ENCODE results near the gene SS18L1.

SS18L1 gene

DNA sequence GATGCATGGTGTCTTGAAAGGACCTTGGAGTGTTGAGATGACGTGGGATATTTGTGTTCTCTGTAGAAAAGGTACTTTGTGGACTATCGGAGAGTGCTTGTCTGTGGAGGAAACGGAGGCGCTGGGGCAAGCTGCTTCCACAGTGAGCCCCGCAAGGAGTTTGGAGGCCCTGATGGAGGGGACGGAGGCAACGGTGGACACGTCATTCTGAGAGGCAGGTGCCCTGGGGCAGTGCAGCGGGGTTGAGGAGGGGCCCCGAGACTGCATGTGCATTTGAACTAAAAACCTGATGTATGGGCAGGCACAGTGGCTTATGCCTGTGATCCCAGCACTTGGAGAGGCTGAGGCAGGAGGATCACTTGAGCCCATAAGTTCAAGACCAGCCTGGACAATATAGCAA is 52.2 kb downstream of the SS18L1 start:
- no peak for DNase-seq (ENCODE audit: low read depth)

DNA sequence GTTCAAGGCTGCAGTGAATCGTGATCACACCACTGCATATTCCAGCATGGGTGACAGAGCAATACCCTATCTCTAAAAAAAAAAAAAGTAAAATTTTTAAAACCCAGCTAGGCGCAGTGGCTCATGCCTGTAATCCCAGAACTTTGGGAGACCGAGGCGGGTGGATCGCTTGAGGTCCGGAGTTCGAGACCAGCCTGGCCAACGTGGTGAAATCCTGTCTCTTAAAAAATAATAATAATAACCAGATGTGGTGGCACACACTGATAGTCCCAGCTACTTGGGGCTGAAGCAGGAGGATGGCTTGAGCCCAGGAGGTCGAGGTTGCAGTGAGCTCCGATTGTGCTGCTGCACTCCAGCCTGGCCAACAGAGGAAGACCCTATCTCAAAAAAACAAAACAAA is 52.7 kb downstream of the SS18L1 start:
- DNase-seq (ENCODE audit: low read depth): no peak

DNA sequence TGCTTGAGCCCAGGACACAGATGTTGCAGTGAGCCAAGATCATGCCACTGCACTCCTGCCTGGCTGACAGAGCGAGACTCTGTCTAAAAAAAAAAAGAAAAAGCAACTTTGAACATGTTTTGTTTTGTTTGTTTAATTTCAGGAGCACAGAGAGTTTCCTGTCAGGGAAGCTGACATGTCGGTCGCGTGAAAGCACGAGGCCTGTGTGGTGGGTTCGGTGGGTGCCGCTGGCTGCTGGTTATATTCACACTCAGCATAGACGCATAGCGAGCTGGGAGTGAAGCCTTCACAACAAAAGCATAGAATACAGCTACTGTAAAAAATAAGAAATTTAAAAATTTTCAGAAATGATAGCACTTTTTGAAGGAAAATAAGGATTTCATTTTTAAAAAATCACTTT is 53.7 kb downstream of the SS18L1 start:
- DNase-seq (ENCODE audit: low read depth): no peak

DNA sequence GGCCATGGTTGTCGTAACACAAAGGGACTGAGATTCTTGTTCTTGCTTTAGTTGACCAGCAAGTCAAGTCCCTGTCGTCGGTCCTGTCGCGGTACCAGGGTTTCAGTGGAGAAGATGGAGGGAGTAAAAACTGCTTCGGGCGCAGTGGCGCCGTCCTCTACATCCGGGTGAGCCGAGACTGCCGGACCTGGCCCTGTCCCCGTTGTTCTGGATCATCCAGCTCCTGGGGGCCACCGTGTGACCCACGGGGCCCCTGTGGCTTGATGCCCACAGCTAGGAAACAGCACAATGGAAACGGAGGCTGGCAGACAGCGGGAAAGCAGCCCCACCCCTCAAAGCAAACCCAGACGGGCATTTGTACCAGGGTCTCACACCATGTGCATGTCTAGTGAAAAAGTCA is 54.2 kb downstream of the SS18L1 start:
- DNase-seq (ENCODE audit: low read depth): no peak

DNA sequence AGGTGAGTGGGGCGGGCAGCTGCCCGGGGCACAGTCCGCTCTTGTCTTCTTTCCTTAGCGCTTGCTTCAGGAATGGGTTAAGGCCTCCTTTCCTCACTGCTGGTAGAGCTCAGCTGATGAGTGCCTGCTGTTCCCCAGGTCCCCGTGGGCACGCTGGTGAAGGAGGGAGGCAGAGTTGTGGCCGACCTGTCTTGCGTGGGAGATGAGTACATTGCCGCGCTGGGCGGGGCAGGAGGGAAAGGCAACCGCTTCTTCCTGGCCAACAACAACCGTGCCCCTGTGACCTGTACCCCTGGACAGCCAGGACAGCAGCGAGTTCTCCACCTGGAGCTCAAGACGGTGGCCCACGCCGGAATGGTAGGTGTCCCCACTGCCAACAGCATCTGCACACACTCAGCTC is 54.9 kb downstream of the SS18L1 start:
- DNase-seq (ENCODE audit: low read depth): no peak

DNA sequence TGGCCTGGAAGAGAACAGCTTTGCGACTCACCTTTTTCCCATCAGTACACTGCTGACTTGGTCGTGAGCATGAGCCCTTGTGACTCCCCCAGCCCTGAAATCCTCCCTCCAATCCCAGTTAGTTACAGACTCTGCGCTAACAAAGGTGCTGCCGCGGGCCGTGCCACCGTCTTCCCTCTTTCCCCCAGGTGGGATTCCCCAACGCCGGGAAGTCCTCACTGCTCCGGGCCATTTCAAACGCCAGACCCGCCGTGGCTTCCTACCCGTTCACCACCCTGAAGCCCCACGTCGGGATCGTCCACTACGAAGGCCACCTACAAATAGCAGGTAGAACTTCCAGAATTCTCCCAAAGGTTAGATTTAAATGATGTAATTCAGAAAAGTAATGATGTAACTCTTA is 55.4 kb downstream of the SS18L1 start:
- no peak for DNase-seq (ENCODE audit: low read depth)

DNA sequence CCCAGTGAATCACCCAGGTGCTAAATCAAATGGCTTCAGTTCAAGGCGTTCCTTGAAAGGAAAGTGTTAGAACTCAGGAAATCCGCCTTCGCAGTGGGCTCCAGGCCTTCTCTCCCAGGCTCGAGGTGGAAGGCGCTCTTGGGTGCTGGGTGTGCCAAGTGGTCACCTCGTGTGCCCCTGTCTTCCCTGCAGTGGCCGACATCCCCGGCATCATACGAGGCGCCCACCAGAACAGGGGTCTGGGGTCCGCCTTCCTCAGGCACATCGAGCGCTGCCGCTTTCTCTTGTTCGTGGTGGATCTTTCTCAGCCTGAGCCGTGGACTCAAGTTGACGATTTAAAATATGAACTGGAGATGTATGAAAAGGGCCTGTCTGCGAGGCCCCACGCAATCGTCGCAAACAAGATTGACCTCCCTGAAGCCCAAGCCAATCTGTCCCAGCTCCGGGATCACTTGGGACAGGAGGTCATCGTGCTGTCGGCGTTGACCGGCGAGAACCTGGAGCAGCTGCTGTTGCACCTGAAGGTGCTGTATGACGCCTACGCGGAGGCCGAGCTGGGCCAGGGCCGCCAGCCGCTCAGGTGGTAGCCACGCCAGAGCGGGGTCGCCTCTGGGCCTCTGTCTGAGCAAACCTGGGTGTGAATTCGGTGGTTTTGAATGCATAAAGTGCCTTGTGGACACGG is 57.1 kb downstream of the SS18L1 start:
- no peak for DNase-seq (ENCODE audit: low read depth)

DNA sequence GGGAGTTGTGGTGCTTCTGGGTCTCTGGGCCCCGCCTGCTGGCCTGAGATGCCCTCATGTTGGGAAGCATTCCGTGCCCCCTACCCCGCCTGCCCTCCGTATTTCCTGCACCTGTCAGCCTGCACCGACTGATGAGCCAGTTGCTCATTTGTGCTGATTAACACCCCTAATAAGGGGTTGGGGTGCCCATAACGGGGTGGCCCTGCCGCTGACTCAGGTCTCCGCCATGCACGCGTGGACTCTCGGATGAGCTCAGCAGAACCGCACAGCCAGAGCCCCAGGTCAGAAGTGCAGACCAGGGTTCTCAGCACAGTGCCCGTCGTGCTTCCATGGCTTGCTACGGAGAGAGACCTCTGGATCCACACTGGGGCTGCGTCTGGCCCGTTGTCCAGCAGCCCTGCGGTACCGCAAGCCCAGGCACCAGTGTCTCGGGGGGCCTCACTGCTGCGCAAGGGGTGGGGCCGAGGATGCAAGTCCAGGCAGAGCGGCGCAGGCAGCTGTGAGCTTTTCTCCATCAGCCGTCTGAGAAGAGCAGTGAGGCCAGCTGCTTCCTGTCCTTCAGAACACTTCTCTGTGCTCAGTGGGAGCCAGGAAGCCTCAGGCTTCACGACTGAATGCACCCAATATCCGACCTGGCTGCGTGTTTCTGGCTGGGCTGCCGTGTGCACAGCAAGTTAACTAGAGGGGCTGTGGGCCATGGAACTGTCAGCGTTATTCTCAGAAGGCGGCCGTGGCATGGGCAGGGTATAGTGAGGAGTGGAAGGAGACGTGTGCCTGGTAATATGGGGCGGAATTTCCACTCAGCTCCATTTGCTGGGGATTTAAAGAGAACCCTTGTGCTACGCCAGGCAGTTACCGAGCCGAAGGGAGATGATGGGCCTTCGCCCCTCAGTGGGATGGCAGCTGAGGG is 57.9 kb downstream of the SS18L1 start:
- DNase-seq (ENCODE audit: low read depth): no peak

DNA sequence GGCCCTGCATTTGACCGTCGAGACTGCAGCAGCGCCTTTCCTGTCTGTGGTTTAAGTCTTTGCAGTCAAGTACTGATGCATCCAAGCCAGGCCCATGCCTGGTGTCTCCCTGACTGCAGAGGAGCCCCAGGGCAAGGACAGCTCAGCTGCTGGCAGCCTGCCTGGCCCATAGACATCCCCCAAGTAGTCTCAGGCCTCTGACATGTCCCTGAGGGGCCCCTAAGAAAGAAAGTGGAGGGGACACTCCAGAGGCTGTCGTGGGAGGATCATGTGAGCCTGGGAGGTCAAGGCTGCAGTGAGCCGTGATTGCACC is 58.5 kb downstream of the SS18L1 start:
- DNase-seq (ENCODE audit: low read depth): no peak

DNA sequence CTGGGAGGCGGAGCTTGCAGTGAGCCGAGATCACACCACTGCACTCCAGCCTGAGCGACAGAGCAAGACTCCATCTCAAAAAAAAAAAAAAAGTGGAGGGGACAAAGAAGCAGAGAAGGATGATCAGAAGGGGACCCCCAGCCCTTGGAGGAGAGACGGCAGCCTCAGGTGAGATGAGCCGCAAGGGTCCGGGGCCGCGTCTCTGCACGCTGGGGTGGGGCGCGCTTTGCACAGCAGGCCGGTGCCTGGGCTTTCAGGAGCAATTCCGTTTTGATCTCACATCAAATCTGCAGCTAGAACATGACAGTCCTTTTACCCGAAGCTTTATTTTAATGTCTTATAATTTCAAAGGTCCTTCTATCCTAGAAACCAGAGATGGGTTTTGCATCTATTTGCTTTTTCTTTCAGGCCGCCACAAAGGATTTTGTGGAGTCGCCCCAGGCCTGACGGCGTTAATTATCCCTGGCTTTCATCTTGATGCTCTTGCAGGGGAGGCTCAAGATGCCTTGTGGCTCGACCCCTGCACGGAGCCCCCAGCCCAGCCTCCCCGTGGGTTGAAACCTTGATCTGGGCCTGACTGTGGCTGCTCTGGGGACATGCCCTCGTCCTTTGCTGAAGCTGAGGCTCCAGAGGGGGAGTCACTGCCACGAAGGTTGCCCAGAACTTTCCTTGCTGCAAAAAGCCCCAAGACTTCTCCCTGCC is 59.3 kb downstream of the SS18L1 start:
- DNase-seq (ENCODE audit: low read depth): no peak

DNA sequence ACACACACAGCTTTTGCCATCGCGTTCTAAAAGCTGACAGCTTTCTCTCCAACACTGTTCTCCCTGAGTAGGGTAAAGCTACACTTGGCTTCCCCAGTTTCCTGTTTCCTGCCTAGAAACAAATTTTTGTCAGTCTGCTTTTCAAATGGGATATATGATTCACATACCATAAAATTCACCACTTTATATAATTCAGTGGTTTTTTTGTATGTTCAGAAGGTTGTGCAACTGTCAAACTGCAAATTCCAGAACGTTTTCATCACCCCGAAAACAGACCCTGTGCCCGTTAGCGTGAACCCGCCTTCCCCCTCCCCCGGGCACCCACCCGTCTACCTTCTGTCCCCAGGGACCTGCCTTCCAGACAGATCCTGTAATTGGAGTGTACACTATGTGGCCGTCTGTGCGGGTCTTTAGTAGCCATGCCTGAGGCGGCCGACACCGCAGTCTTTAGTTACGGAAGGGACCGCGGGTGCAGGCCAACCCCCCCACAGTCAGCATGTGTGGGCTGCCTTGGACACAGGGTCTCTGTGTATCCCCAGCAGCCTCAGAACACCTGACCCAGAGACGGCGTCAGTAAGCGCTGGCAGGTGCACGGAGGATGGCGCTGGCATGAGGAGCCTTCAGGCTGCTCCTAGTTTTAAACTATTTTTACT is 59.9 kb downstream of the SS18L1 start:
- no peak for DNase-seq (ENCODE audit: low read depth)

DNA sequence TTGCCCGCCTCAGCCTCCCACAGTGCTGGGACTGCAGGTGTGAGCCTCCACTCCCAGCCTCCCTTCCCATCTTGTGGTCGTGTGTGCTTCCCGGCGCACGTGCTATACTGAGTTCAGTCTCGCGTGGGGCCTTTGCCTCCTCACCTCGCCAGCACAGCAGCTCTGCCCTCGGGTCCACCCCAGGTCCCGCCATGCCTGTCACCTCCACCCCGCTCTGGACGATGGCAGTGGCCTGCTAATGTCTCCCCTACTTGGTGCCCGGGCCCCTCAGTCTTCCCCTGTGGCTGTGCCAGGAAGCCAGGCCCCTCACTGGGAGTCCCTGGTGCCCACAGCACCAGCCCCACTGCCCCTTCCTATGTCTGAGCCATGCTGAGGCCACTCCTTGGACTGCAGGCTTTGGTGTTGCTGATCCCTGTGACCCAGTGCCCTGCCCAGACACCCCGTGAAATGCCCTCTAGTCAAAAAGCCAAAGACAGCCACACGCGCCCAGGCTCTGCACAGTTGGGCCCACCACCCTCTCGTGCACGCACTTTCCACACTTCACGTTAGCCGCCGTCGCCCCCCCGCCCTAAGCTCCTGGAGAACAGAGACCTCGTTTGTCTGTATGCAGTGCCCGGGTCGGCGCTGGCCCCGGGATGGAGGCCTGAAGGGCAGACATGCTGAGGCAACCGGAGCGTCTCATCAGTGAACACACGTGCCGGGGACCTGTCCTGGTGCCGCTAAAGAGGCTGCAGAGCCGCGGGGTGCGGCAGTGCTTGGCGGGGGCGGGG is 62.2 kb downstream of the SS18L1 start:
- no peak for DNase-seq (ENCODE audit: low read depth)

DNA sequence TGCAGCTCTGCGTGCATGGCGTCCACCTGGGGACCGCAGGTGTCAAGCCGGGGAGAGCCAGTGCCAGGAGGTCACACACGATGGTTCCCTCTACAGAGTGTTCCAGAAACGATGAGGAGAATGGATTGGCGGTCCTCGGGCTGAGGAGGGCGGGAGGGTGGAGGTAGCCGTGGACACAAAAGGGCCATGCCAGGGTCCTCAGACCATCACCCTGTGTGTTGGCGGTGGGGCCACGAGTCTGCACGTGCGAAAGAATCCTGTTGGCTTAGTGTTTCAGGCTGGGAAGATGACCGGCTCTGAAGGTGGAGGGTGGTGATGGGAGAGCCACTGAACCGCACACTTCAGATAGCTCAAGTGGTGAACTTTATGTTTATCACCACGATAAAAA is 62.8 kb downstream of the SS18L1 start:
- DNase-seq (ENCODE audit: low read depth): no peak

DNA sequence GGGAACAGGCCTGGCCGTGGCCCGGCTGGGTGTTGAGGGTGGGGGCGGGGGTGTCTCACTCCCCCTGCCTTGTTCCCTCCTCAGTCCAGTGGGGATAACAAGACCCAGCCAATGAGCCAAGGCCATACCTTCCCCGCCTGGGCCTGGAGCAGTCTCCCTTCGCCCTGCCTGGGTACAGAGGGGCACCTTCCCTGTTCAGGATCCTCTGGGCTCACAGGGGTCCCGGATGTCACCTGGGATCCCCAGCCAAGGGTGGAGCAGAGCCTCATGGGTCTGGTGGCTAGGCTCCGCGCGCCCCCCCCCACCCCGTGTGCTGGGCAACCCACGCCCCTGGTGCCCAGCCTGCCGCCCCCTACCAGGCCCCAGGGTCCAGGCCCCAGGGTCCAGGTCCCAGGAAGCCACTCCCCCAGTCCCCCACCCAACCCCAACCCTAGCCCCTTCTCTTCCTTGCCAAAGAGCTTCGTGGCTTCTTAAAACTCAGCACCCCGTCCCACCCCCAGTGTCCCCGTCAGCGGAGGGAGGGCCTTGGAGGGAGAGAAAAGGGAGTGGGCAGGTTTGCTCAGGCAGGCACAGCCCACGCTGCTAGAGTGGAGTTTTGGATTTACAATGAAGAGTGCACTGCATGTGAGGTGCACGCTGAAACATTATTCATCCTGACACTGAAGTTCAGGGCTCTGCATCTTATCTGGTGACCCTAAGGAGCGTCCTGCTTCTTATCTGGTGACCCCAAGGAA is 64.7 kb downstream of the SS18L1 start:
- DNase-seq (ENCODE audit: low read depth): no peak

DNA sequence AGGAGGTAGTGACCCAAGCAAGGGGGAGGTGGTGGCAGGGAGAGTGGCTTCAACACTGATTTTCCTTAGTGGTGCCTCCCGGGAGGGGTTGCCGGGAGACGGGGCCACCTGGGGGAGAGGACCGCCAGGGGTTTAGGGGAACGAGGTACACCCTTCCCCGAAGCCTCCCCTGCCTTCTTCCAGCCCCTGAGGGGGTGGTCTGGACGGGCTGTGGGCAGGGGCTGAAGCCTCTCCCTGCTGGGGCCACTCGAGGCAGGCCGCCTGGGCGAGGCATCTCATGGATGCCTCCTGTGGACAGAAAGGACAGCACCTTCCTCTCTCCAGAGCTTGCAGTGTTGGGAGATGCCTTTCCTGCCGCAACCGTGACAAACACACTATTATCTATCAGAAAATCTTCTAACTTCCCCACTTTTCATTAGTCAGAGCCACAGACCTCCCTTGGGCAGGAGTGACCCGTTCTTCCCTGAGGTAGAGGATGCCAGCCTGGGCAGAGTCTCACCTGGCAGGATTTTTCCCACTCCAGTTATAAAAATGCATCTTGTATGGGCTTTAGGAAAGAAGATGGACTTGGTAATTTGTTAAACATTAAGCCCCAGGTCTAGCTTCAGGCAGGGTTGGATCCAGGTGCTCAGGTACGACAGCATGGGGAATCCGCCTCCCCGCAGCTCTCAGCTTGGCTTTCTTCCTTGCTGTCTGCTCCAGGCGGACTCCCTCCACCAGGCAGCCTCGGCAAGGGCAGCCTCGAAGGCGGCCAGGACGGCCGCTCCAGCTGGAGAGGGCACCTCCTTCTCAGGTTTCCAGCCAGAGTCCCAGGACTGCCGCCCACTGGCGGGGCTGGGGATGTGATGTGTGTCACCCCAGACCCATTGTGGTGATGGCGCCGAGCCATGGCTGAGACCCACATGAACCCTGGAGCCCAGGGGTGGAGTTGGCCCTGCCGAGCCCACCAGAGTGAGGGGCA is 65.5 kb downstream of the SS18L1 start:
- no peak for DNase-seq (ENCODE audit: low read depth)

DNA sequence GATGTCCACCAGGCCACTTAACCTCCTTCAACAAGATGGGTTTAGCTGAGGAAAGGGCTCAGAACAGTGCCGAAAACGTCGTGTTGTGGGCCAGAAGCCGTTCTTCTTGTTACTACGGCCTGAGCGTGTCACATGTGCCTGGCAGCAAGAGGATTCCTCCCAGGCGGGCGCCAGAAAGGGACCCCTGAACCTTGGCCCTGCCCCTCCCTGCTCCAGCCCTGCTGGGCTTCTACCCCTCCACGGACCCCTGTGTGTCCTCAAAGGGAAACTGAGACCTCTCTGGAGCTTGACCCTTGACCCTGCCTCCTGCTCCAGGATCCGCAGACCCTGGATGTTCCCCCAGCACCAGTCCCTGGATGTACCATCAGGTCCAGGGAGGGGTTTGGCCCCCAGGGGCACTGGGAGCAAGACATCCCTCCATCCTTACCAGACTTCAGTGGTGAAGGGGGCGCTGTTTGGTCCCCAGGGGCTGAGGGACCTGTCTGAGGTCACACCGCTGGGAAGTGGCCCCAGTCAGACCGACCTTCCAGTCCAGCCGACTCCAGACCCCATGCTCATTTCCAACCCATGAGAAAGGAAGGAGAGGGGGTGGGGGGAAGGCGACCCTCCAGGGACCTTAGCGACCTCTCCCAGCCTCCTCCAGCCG is 66.4 kb downstream of the SS18L1 start:
- no peak for DNase-seq (ENCODE audit: low read depth)

DNA sequence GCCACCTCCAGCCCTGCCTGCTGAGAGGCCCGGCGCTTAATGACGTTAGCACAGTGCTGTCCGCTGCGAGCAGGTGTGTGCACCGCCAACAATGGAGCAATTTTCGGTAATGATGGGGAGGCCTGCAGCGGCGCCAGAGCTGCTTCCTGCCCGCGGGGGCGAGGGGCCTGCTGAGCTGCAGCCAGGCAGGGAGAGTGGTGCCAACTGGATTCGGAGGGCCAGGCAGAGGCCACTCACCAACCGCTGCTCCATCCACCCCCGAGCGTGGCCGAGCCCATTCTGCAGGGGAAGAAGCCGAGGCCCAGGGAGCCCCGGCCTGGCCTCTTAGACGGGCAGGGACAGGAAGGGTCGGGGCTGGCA is 66.9 kb downstream of the SS18L1 start:
- DNase-seq (ENCODE audit: low read depth): no peak

DNA sequence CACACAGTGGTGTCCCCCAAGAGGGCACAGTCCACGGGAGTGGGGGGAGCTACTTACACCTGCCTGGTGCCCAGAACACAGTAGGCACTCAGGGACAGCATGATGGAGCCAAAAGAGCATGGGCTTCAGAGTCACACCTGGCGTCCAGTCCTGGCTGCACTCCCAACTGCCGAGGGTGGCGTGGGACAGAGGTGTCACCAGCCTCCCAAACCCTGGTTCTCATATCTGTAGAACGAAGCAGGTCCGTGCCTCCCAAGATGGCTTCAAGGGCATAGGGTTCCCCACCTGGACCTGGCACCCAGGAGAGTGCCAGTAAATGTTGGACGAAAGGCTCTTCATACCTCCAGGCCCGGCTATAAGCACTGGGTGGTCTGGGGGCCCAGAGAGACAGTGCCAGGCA is 67.6 kb downstream of the SS18L1 start:
- no peak for DNase-seq (ENCODE audit: low read depth)

DNA sequence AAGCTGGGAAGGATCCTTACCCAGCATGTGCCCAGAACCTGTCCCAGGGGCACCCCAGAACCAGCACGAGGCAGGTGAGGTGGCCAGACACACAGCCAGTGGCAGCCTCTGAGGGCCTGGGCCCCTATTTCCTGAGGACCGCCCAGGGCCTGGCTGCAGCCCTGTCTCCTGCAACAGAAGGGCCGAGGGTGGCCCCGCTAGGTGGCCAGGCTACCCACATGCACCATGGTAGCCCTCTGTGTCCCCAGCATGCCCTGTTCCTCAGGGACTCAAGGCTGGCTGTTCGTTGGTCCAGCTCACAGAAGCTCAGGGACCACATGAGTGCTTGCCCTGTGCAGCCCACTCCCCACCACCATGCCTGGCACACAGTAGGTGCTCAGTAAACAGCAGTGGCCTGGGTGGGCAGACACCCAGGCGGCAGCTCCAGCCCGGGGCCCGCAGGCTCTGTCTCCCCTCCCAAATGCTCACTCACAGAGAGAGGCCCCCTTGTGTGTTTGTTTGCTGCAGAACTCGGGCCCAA is 68.3 kb downstream of the SS18L1 start:
- DNase-seq (ENCODE audit: low read depth): no peak
